HG02571 (cell line): Measurements from ENCODE around the gene PORCN.

Source experiments
- ATAC-seq: cut with Tn5 transposase; IDR thresholded peaks from one replicate; pipeline ENCODE4 v1.9.1; 2021; ENCODE audit warnings: mild to moderate bottlenecking, moderate library complexity; ENCODE audit not compliant: unreplicated experiment

The PORCN gene

DNA sequence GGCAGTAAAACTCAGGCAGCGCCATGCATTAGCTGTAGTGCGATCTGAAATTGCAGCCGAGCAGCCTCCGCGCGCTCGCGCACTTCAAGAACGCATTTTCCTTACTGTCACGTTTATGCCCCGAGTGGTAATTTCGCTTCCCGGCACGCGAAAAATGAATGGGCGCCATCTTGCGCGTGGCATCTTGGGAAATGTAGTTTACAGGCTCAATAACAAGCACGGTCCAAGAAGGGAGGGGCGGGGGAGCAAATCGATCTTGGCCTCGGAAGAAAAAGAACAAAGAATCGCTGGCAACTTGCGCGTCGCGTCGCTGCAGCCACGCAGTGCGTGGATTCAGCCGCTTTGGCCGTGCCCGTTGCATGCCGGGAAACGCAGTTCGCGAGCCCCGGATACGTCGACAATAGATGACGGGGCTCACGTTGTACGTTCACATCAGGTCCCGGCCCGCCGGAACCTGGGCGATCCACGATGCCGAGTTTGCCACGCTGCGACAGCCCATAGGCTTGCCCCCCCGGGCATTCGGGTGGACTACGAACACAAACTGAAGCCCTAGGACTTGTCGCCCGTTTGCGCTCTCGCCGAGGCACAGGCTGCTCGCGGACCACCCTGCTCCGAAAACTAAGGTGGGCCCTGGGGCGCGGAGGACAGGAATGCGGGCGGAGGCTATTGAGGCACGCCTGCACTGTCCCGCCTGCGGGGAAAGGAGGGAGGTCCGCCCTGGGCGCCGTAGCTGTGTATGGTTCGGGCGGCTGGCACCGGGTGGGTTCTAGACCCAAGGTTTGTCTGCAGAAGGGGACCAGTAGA is 32.8 kb upstream of the PORCN start, which contains the start of gene FTSJ1:
Gene FTSJ1, plus strand, starts transcription at position 426 of the 804 bp plus-strand sequence. CDS start 1,849 bp downstream, outside the sequence.
- peak; percentile 83 for ATAC-seq

DNA sequence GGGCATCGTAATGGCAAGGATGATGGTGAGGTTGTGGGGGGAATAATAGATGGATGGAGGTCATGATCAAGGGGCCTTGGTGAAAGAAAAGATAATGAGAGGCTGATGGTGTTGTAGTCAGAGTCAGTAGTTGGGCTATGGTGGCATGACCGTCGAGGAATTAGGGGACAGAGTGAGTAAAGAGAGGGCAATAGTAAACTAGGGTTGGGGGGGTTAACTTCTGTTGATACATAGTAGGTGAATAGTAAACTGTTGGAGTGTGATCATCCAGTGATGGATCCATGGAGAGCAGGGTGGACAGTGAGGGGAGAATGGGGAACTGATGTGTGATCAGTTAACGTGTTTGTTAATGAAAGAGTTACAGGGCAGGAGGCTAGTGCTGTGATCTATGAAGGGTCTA is 31.9 kb upstream of the PORCN start:
- no peak for ATAC-seq

DNA sequence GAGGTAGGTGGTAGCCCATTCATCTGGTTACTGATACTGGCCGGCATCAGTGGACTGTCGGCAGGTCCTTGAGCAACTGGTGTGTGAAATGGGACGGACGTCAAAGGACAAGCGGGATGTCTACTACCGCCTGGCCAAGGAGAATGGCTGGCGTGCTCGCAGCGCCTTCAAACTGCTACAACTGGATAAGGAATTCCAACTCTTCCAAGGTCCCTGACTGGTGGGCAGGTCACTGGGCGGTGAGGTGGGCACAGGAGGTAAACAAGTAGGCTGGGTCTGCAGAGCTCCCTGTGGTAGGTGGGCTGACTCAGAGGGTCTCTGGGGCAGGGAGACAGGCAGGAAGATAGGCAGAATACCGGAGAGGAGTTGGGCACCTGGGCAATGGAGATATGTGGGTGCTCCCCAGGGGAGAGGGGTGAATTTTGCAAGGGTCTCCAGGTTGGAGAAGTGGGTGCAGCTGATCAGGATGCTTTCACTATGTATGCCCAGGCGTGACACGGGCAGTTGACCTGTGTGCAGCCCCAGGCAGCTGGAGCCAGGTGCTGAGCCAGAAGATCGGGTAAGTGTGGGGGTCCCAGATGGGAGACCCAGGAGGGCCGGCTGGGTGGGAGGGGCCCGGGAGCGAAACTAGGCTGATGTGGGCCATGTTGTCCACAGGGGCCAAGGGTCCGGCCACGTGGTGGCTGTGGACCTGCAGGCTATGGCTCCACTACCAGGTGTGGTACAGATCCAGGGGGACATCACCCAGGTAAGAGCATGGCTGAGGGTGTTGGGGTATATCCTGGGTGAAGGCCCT is 30.6 kb upstream of the PORCN start:
- ATAC-seq: no peak

DNA sequence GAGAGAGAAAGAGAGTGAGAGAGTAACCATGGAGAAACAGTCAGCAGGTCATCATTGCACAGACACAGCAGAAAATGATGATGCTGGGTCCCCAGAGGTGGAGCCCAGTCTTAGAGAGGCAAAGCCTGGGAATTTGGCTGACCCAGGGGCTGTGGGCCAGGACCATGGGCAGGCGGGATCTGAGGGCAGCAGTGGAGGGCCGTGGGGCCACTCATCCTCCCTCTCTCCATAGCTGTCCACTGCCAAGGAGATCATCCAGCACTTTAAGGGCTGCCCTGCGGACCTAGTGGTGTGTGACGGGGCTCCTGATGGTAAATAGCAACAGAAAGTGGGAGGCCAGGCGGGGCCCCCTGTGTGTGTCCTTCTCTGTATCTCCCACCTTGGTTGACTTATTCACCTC is 30.0 kb upstream of the PORCN start:
- ATAC-seq: no peak

DNA sequence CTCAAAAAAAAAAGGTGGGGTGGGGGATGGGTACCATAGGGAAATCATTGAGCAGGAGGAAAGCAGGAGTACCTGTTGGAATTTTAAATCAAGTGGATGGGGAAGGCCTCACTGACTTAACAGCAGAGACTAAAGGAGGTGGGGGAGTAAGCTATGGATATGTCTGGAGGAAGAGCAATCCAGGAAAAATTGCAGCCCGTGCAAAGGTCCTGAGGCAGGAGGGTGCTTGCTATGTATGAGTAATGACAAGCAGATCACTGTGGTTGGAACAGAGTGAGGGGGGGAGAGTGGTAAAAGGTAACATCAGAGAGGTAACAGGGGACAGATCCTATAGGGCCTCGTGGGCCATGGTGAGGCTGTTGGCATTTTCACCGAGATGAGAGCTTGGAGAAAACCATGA is 28.6 kb upstream of the PORCN start:
- no peak for ATAC-seq

DNA sequence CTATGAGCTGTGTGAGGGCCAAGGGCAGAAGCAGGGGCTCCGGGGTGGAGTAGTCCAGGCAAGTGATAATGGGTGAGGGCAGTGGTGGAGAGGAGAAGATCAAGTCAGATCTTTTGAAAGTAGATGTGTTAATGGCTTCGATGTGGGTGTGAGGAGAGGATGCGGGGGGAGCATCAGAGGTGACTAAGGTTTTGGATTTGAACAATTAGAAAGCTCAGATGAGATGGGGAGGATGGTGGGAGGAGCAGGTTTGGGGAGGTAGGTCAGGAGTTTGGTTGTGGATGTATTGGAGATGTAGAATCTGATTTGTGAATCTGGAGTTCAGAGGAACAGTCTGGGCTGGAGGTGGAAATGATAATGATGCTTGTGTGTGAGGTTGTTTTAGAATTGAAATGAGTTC is 28.2 kb upstream of the PORCN start:
- no peak for ATAC-seq

- ATAC-seq: no peak
Observed at GRCh38 chrX:48482526-48482925, 26.3 kb upstream of the PORCN start.

DNA sequence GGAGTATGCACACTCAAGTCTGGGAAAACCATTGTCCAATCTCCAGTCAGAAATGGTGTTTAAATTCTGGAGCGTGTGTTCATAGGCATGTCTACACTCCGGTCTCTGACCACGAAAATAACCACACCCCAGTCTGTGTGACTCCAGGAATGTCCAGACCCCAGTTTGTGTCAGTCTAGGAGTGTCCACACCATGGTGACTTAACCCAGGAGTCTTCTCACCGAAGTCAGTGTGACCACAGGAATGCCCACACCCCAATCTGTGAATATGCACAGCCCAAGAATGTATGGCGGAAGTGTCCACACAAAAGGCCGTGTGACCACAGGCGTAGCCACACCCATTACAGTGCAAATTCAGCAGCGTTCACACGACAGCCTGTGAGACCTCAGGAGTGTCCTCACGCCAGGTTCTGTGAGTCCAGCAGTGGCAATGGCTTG is 21.4 kb upstream of the PORCN start:
- no peak for ATAC-seq

GRCh38 chrX:48488034-48488433 is 20.8 kb upstream of the PORCN start:
- ATAC-seq: no peak

GRCh38 chrX:48489296-48489695 is 19.5 kb upstream of the PORCN start:
- no peak for ATAC-seq

GRCh38 chrX:48489892-48490291 is 18.9 kb upstream of the PORCN start:
- ATAC-seq: no peak

DNA sequence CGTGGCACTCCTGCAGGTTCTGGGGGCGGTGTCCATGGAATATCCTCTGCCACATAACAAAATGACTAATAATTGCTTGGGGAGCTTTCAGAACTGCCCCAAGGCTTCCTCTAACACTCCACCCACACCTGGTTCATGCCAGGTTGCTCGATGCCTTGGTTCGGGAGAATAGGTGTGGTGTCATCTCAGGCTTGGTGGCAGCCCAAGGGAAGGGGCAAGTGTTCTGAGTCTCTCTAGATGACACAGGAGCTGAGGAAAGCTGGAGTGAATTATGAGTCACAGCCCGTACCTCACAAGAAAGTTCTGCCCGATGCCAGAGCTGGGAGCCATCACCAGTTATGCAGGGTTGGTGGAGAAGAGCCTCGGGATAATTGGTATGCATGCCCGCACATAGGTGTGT is 18.1 kb upstream of the PORCN start:
- no peak for ATAC-seq

DNA sequence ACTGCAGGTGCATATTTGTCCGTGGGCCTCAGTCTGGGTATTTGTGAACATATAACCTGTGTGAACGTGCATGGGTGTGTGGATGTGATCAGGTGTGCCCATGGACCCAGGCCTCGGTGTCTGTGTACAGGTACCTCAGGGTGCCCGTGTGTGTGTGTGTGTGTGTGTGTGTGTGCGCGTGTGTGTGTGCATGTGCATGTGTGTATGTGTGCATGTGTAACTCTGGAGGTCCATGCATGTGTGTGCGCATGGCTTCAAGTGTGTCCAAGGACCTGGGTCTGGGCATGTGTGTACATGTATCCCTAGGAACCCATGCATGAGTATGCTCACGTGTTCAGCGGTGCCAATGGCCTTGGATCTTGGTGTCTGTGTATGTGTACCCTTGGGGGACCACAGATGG is 17.0 kb upstream of the PORCN start:
- no peak for ATAC-seq

- no peak for ATAC-seq
Observed at GRCh38 chrX:48492293-48492910, 16.4 kb upstream of the PORCN start.

DNA sequence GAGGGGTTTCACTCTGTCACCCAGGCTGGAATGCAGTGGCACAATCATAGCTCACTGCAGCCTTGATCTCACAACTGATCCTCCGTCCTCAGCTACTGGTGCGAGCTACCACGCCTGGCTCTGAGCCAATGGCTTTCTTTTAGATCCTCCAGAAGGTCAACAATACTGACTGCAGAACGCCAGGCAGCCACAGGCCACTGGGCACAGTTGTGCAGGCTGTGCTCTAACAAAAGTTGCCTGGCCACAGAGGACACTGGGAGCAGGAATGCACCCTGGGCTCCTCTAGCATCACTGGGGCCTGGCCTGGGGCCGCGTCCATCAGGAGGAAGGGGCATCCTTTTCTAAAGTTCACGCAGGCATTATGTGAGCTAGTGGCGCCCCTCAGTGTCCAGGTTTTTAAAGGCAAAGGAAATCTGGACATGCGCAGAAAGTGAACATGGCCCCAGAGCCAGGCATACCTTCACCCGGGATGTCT is 14.9 kb upstream of the PORCN start:
- no peak for ATAC-seq

GRCh38 chrX:48496660-48497059 is 12.1 kb upstream of the PORCN start:
- ATAC-seq: no peak

- no peak for ATAC-seq
Observed at GRCh38 chrX:48497871-48498270, 10.9 kb upstream of the PORCN start.

DNA sequence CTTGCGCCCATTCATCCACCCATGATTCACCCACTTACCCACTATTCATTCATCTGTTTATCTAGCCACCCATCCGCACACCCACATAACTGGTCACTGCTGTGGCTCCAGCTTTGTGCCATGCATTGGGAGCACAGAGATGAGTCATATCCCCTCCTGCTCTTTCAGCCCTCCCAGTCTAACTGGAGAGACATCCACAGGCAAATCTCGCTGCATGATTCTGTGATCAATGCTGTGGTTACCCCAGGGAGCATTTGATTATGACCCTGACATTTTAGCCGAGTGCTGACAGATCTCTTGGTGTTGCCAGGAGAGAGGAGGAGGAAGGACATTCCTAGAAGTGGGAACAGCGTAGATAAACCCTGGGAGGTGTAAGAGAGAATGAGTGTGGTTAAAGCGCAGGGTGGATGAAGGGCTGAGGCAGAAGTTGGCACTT is 10.4 kb upstream of the PORCN start:
- no peak for ATAC-seq

DNA sequence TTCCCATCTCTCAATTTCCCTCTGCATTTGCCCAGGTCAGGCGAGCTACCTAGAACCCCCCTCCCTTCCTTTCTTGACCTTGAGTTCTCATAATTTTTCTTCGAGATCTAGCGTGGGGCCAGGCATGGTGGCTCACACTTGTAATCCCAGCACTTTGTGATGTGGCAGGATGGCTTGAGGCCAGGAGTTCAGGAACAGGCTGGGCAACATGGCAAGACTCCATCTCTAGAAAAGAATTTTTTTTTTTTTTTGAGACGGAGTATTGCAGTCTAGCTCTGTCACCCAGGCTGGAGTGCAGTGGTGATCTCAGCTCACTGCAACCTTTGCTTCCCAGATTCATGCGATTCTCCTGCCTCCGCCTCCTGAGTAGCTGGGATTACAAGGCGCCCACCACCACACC is 4.5 kb upstream of the PORCN start:
- no peak for ATAC-seq

DNA sequence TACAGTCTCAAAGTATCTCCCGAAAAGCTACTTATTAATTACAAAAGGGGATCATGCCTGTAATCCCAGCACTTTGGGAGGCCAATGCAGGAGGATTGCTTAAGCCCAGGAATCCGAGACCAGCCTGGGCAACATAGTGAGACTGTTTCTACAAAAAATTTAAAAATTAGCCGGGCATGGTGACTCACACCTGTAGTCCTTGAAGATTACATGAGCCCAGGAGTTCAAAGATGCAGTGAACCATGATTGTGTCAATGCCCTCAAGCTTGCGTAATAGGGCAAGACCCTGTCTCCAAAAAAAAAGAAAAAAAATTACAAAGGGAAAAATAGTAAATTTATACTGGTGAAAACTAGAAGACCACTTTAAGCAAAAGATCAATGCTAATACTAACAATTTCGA is 3.3 kb upstream of the PORCN start:
- ATAC-seq: no peak

- ATAC-seq: no peak
Observed at GRCh38 chrX:48507246-48507645, 1.5 kb upstream of the PORCN start.

GRCh38 chrX:48509245-48509590 is 426 bp downstream of the PORCN start:
- no peak for ATAC-seq
